Measurements from ENCODE around the gene CD63. TPM values are rescaled to one million over a fixed set of nuclear protein-coding genes. Genes with fewer than 3 reads are reported as not detected.

CD63 gene
- total and polyA plus RNA-seq, 2 of the 13 experiments (the other 11 are each of a cell fraction or from before 2014, with no cell fraction given), result 234 to 277 TPM

DNA sequence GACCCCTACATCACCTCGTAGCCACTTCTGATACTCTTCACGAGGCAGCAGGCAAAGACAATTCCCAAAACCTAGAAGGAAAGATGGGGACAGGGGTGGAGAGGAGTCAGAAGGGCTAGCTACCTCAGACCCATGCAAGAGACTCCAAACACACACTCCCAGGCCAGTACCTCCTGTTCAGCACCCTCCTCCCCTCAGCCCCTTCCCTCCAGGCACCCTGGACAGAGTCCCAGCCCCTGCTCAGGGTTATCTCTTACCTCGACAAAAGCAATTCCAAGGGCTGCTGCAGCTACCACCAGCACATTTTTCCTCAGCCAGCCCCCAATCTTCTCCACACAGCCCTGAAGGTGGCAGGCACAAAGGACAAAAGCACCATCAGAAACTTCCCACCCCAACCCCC, 3.3 kb downstream of the CD63 start:
- Histone ChIP-seq H3K36me3 (replicated peaks in 1 of 2; ENCODE audit: control insufficient read depth in 1 of 2, insufficient read depth in 2 of 2, low read length in 2 of 2) (peaks cover 10 to 25% of the 10 kb centered on the region in 2 experiments; a peak in 4 of 5 replicates), H4K20me1 (ENCODE audit: insufficient read depth, low read length) (0 out of 2 replicates have a peak, but pooled peaks cover 8% of the 10 kb centered on the region), H3K4me1 (ENCODE audit: insufficient read depth, low read length) (peaks cover 68% of the 10 kb centered on the region), H3K27me3 (ENCODE audit: control insufficient read depth in 1 of 2, insufficient read depth in 2 of 2, low read length in 2 of 2) (no peaks in the 10 kb centered on the region; a peak in 1 of 5 replicates), H2AFZ (ENCODE audit: low read length) (no peak overlapping the region), H3K4me3 (replicated peaks in 1 of 3; ENCODE audit: insufficient read depth in 1 of 3, low read depth in 2 of 3, low read length in 3 of 3) (no peak overlapping the region), H3K9ac (ENCODE audit: insufficient read depth, low read depth, low read length) (no peak overlapping the region), H3K79me2 (ENCODE audit: insufficient read depth, low read length) (peaks cover 12% of the 10 kb centered on the region), H3K9me3 (ENCODE audit: low read length) (no peaks in the 10 kb centered on the region), H3K27ac (ENCODE audit: extremely low read length, insufficient read depth, low read length) (no peak overlapping the region), H3K4me2 (ENCODE audit: low read depth, low read length) (no peak overlapping the region)
- WGBS (ENCODE audit: low lambda C conversion rate), result 97% methylated on average over 3 of the region's 3 CpGs
- TF ChIP-seq PAWR (CRISPR knock-in tag; IDR thresholded peaks at IDR 0.05; ENCODE audit: borderline replicate concordance), result no peak
- TF ChIP-seq ZNF335 (CRISPR knock-in tag; IDR thresholded peaks at IDR 0.05), result no peak
- no peak for TF ChIP-seq ZFP36L2 (CRISPR knock-in tag; IDR thresholded peaks at IDR 0.05)
- no peak for TF ChIP-seq ZBTB25 (CRISPR knock-in tag; IDR thresholded peaks at IDR 0.05)
- TF ChIP-seq, protein P1, sequence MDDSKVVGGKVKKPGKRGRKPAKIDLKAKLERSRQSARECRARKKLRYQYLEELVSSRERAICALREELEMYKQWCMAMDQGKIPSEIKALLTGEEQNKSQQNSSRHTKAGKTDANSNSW (CRISPR knock-in tag; IDR thresholded peaks at IDR 0.05; ENCODE audit: borderline replicate concordance), result no peak
- no peak for TF ChIP-seq ZNF264 (CRISPR knock-in tag; IDR thresholded peaks at IDR 0.05)
- TF ChIP-seq ZNF597 (CRISPR knock-in tag; IDR thresholded peaks at IDR 0.05), result no peak
- TF ChIP-seq ZNF44 (CRISPR knock-in tag; IDR thresholded peaks at IDR 0.05), result no peak
- TF ChIP-seq ZNF563 (CRISPR knock-in tag; IDR thresholded peaks at IDR 0.05), result no peak
- no peak for FAIRE-seq
- ChIA-PET POLR2A (interaction anchor here (1.3 to 2.0 kb wide), 3 partner anchors 12 to 248 kb away, joined by 3 to 14 read pairs (median 8); partner anchors contain the start of gene RAB5B), CTCF (ENCODE audit: low intra/inter-chr PET ratio, low total read pairs) (interaction anchor here (3.4 kb wide), 1 partner anchor 11 kb away, joined by 36 read pairs; no protein-coding TSS in a partner anchor)
- no TSS peak for BruUV-seq (replicated peaks)
- ATAC-seq, result no peak
- intact Hi-C loops (cut with micrococcal nuclease; ENCODE audit: unreplicated experiment) (no loop called here), in situ Hi-C loops (cut with HindIII; ENCODE audit: extremely low pct_ligation_motif_present, low pct_unique_long_range_greater_than_20kb) (no loop called here)
- no peak for DNase-seq (ENCODE audit: low spot score)

All from HepG2 (cell line).